PC-3 (cell line): ENCODE results near the gene ARHGAP31.

ENCODE experiments used
- EZH2 ChIP-seq: fragments of 300-600 bp; sonication (generic); IDR thresholded peaks from one replicate; pipeline ENCODE4 v1.6.1; 2017; ENCODE audit warnings: antibody characterized with exemption, mild to moderate bottlenecking, low read length; ENCODE audit not compliant: unreplicated experiment
- TF ChIP-seq, protein P1 (sequence below): fragments of 300-600 bp; sonication (generic); conservative IDR thresholded peaks from 2 replicates; pipeline ENCODE4 v1.5.1; 2017; ENCODE audit warnings: antibody characterized with exemption, low read depth, mild to moderate bottlenecking, low read length

- TF ChIP-seq, protein P1, sequence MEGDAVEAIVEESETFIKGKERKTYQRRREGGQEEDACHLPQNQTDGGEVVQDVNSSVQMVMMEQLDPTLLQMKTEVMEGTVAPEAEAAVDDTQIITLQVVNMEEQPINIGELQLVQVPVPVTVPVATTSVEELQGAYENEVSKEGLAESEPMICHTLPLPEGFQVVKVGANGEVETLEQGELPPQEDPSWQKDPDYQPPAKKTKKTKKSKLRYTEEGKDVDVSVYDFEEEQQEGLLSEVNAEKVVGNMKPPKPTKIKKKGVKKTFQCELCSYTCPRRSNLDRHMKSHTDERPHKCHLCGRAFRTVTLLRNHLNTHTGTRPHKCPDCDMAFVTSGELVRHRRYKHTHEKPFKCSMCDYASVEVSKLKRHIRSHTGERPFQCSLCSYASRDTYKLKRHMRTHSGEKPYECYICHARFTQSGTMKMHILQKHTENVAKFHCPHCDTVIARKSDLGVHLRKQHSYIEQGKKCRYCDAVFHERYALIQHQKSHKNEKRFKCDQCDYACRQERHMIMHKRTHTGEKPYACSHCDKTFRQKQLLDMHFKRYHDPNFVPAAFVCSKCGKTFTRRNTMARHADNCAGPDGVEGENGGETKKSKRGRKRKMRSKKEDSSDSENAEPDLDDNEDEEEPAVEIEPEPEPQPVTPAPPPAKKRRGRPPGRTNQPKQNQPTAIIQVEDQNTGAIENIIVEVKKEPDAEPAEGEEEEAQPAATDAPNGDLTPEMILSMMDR, result no peak
- TF ChIP-seq EZH2, result no peak
Observed at GRCh38 chr3:119315600-119316312, 21.6 kb downstream of the ARHGAP31 start.
